K562 (cell line): ENCODE data around the gene BACE1-AS. TPM values are rescaled to one million over a fixed set of nuclear protein-coding genes. Genes with fewer than 3 reads are reported as not detected.

Experiments
- ATAC-seq: fragments of 200-7000 bp; cut with Tn5 transposase; 3 replicates; pipeline ENCODE4 v1.9.1; 2020; ENCODE audit warnings: moderate library complexity
- BruUV-seq: library from RNA; stranded (reverse); fragments of 400-500 nt; replicated peaks from 2 replicates; lab custom pipeline; 2021; lab: Mats Ljungman, UMichigan
- CTCF ChIA-PET: fragments of 300-600 bp; formaldehyde crosslinking; extraction: SDS; loops from one replicate; lab custom pipeline; 2021; ENCODE audit warnings: low intra/inter-chr PET ratio; lab: Yijun Ruan, JAX
- POLR2A ChIA-PET: fragments of 300-600, 350-650 bp; sonication (Branson Sonifier 250); formaldehyde crosslinking; extraction: SDS; loops from one replicate; lab custom pipeline; 2021; ENCODE audit warnings: antibody characterized with exemption, inconsistent platforms; lab: Yijun Ruan, JAX
- DNase-seq, 4 experiments: peaks; one replicate each; pipeline versions ENCODE4 v3.0.0 to v3.0.0-alpha.2; 2011 to 2018; ENCODE audit warnings: low spot score in 3 of 4, mixed read lengths in 3 of 4; ENCODE audit errors: extremely low read depth in 1 of 4
- FAIRE-seq: peaks from 2 replicates; lab custom pipeline; 2011; peaks lifted over from hg19 to GRCh38; lab: Jason Lieb, UNC
- H2AFZ ChIP-seq: 2 replicates; pipeline ENCODE4 v1.6.0; 2011; ENCODE audit warnings: low read depth, low read length, control low read depth, inconsistent platforms
- H3K27ac ChIP-seq: fragments of 200-600 bp; 3 replicates; pipeline ENCODE4 v1.8.0; 2011; ENCODE audit warnings: low read depth, mild to moderate bottlenecking, control low read depth, inconsistent platforms, low read length, moderate library complexity, mixed read lengths; ENCODE audit errors: extremely low read depth
- H3K27me3 ChIP-seq, 2 experiments: fragments of 300-600 bp in 1 of 2; 2 replicates in 1 of 2; 3 replicates in 1 of 2; pipeline versions ENCODE4 v1.6.0 to v1.8.0; 2011; ENCODE audit warnings: inconsistent platforms in 2 of 2, low read length in 2 of 2, mild to moderate bottlenecking in 1 of 2, mixed read lengths in 1 of 2, moderate library complexity in 1 of 2; ENCODE audit not compliant: control insufficient read depth in 2 of 2, insufficient read depth in 2 of 2
- H3K36me3 ChIP-seq: fragments of 300-600 bp; 3 replicates; pipeline ENCODE4 v1.8.0; 2011; ENCODE audit warnings: mild to moderate bottlenecking, low read length, inconsistent platforms; ENCODE audit not compliant: control insufficient read depth, insufficient read depth
- H3K4me1 ChIP-seq, 2 experiments: fragments of 200-600 bp in 1 of 2; replicated peaks in 1 of 2; 2 replicates in 1 of 2; 3 replicates in 1 of 2; pipeline versions ENCODE4 v1.5.1 to v1.8.0; 2011; ENCODE audit warnings: inconsistent platforms in 2 of 2, low read length in 2 of 2, mild to moderate bottlenecking in 1 of 2, mixed read lengths in 1 of 2, moderate library complexity in 1 of 2; ENCODE audit not compliant: control insufficient read depth in 2 of 2, insufficient read depth in 2 of 2
- H3K4me2 ChIP-seq: 2 replicates; pipeline ENCODE4 v1.6.1; 2011; ENCODE audit warnings: low read length, control low read depth, inconsistent platforms, mixed read lengths; ENCODE audit not compliant: insufficient read depth
- H3K4me3 ChIP-seq: fragments of 200-600 bp; sonication (generic), shearing (Covaris generic); 2 replicates; pipeline ENCODE4 v1.5.1; 2016; ENCODE audit warnings: control low read depth, inconsistent platforms
- H3K79me2 ChIP-seq: fragments of 200-600 bp; 3 replicates; pipeline ENCODE4 v1.8.0; 2011; ENCODE audit warnings: low read length, inconsistent platforms; ENCODE audit not compliant: control insufficient read depth, insufficient read depth
- H3K9ac ChIP-seq, 2 experiments: 2 replicates each; pipeline versions ENCODE4 v1.6.0 to v1.6.1; 2011; ENCODE audit warnings: low read depth in 2 of 2, low read length in 2 of 2, control low read depth in 1 of 2, inconsistent platforms in 1 of 2, mild to moderate bottlenecking in 1 of 2, mixed read lengths in 1 of 2; ENCODE audit not compliant: insufficient read depth in 1 of 2
- H3K9me1 ChIP-seq: one replicate; pipeline ENCODE4 v1.6.0; 2011; ENCODE audit warnings: inconsistent platforms, mild to moderate bottlenecking, low read length, moderate library complexity; ENCODE audit not compliant: control insufficient read depth, insufficient read depth
- H3K9me3 ChIP-seq: replicated peaks from 2 replicates; pipeline ENCODE4 v1.5.1; 2011; ENCODE audit warnings: low read depth, low read length, inconsistent platforms; ENCODE audit not compliant: control insufficient read depth, insufficient read depth
- H4K20me1 ChIP-seq: replicated peaks from 2 replicates; pipeline ENCODE4 v1.6.1; 2011; ENCODE audit warnings: low read length, inconsistent platforms, mixed read lengths; ENCODE audit not compliant: control insufficient read depth, insufficient read depth
- FOSL1 ChIP-seq: fragments of 200-800 bp; sonication (Bioruptor generic); conservative IDR thresholded peaks from 2 replicates; pipeline ENCODE4 v1.6.1; 2016; ENCODE audit warnings: missing genetic modification characterization, missing compliant biosample characterization
- HDGF ChIP-seq: fragments of 450-650 bp; IDR thresholded peaks from 2 replicates; pipeline ENCODE4 v1.6.1; 2016
- LARP7 ChIP-seq: fragments of 450-650 bp; IDR thresholded peaks from 2 replicates; pipeline ENCODE4 v1.6.1; 2016
- PHF21A ChIP-seq: fragments of 450-650 bp; IDR thresholded peaks from 2 replicates; pipeline ENCODE4 v1.6.1; 2017; ENCODE audit warnings: low read depth, borderline replicate concordance
- SPI1 ChIP-seq: IDR thresholded peaks from 2 replicates; pipeline ENCODE4 v1.6.1; 2011; ENCODE audit warnings: low read depth, low read length, control low read depth, borderline replicate concordance
- ZC3H4 ChIP-seq: sonication (generic); formaldehyde crosslinking; IDR thresholded peaks from 2 replicates; pipeline ENCODE4 v1.9.0; 2021; ENCODE audit warnings: missing genetic modification reagents, borderline replicate concordance
- ZNF217 ChIP-seq: sonication (generic); formaldehyde crosslinking; IDR thresholded peaks from 2 replicates; pipeline ENCODE4 v1.8.0; 2022; ENCODE audit warnings: mild to moderate bottlenecking, missing genetic modification reagents
- ZNF561 ChIP-seq: fragments of 450-650 bp; formaldehyde crosslinking; conservative IDR thresholded peaks from 2 replicates; pipeline ENCODE4 v1.4.0; 2020; ENCODE audit warnings: mild to moderate bottlenecking, moderate library complexity
- ZNF644 ChIP-seq: fragments of 200-800 bp; sonication (Bioruptor generic); IDR thresholded peaks from 2 replicates; pipeline ENCODE4 v1.6.1; 2016; ENCODE audit warnings: low read depth, missing genetic modification characterization, missing compliant biosample characterization
- ZNF696 ChIP-seq: fragments of 250-450 bp; sonication (Bioruptor Pico); conservative IDR thresholded peaks from 2 replicates; pipeline ENCODE4 v1.4.0; 2020; ENCODE audit warnings: mild to moderate bottlenecking, moderate library complexity
- WGBS: fragments of 100-300 bp; shearing (Covaris generic); methylation state at CpG from one replicate; pipeline ENCODE4 v1.1.6; 2016; ENCODE audit warnings: low coverage, mixed read lengths; ENCODE audit not compliant: insufficient coverage; ENCODE audit errors: missing lambda C conversion rate; 5-methylcytosine and 5-hydroxymethylcytosine counted together
- in situ Hi-C: fragments of 300-500 bp; cut with MboI; formaldehyde crosslinking; loops from 4 replicates; pipeline ENCODE4 v1.15.0; 2018; ENCODE audit warnings: inconsistent platforms, mixed read lengths
- intact Hi-C: fragments of 100-400 bp; cut with micrococcal nuclease; formaldehyde crosslinking; loops from 2 replicates; pipeline ENCODE4 v1.14.2; 2022
- polyA plus RNA-seq, 8 experiments: library from polyadenylated mRNA; depleted of rRNA in 4 of 8; stranded (reverse) in 5 of 8; unstranded in 3 of 8; fragments of >200 nt; fragmentation: Nextera tagmentation in 2 of 8; fragmentation: Illumina TruSeq in 1 of 8; extraction: Ambion mirVana in 2 of 8; extraction: Trizol in 1 of 8; gene quantifications; 2 replicates each; pipeline versions ENCODE4 v1.2.1 to v1.2.3, GENCODE V29; 2011 to 2014; ENCODE audit warnings: inconsistent platforms in 1 of 8, missing spikeins in 1 of 8
- total RNA-seq, 7 experiments: library from RNA; depleted of rRNA in 6 of 7; stranded (reverse); fragments of >200 nt in 6 of 7; fragmentation: Illumina TruSeq in 2 of 7; extraction: Trizol in 2 of 7; gene quantifications; 2 replicates each; pipeline versions ENCODE4 v1.2.1 to v1.2.3, GENCODE V29; 2011 to 2021; ENCODE audit warnings: low replicate concordance in 1 of 7
- TF ChIP-seq, protein P1 (sequence below): sonication (generic); formaldehyde crosslinking; IDR thresholded peaks from 2 replicates; pipeline ENCODE4 v1.9.0; 2022; ENCODE audit warnings: mild to moderate bottlenecking, missing genetic modification reagents

BACE1-AS gene
- total and polyA plus RNA-seq, 9 of the 15 experiments (the other 6 are each of a cell fraction or from before 2014, with no cell fraction given), result 2.2 to 8.2 (median 3.8) TPM

DNA sequence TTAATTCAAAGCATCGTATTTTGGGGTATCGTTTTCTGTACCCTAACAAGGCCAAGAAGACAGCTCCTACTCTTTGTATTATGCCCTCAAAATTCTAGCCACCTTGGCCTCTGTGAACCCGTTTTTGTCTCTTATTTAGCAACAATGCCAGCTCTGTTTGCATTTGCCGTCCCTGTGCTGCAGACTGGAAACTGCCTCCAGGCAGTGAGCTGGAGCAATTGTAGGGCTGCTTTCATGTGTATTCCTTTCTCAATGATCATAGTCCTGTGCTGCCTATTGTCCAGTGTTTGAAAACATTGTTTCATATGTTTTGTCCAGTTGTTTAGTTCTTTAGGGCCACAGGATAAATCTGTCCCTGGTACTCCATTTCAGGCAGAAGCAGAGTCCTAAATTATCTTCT lies 19.9 kb upstream of the BACE1-AS start:
- no peak overlapping the region for H3K27ac ChIP-seq
- no peaks in the 10 kb centered on the region; a peak in 1 of 5 replicates for H3K4me1 ChIP-seq
- H3K9me1 ChIP-seq, result no peaks in the 10 kb centered on the region
- H3K9ac ChIP-seq, result no peak overlapping the region
- no peaks in the 10 kb centered on the region for H3K9me3 ChIP-seq
- no TSS peak for BruUV-seq
- 0 out of 3 replicates have a peak, but pooled peaks cover 3% of the 10 kb centered on the region for H3K36me3 ChIP-seq
- no peaks in the 10 kb centered on the region for H3K79me2 ChIP-seq
- ChIA-PET CTCF (no interaction called here), POLR2A (interaction anchor here (0.6 to 0.8 kb wide), 2 partner anchors 39 to 58 kb away, joined by 3 to 4 read pairs; partner anchors contain the start of gene RNF214)
- 81% methylated on average over 4 of the region's 4 CpGs for WGBS
- no peak overlapping the region for H3K4me3 ChIP-seq
- H2AFZ ChIP-seq, result no peak overlapping the region
- TF ChIP-seq LARP7, result no peak
- TF ChIP-seq FOSL1 (tag), result no peak
- no peak for TF ChIP-seq ZNF696
- no peak for TF ChIP-seq PHF21A
- TF ChIP-seq HDGF, result no peak
- TF ChIP-seq ZNF561, result no peak
- no peak for TF ChIP-seq ZNF217 (CRISPR knock-in tag)
- TF ChIP-seq, protein P1, sequence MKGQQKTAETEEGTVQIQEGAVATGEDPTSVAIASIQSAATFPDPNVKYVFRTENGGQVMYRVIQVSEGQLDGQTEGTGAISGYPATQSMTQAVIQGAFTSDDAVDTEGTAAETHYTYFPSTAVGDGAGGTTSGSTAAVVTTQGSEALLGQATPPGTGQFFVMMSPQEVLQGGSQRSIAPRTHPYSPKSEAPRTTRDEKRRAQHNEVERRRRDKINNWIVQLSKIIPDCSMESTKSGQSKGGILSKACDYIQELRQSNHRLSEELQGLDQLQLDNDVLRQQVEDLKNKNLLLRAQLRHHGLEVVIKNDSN, result no peak
- no peak for TF ChIP-seq ZC3H4 (CRISPR knock-in tag)
- TF ChIP-seq ZNF644 (tag), result no peak
- no peak for TF ChIP-seq SPI1
- H3K27me3 ChIP-seq, result no peaks in the 10 kb centered on the region
- H4K20me1 ChIP-seq, result no peaks in the 10 kb centered on the region
- ATAC-seq, result no peak
- intact Hi-C loops (no loop called here), in situ Hi-C loops (no loop called here)
- no peak overlapping the region for H3K4me2 ChIP-seq
- no peak for FAIRE-seq
- DNase-seq, result no peak
